GM18951 (cell line): ENCODE data around the gene CERT1.

Experiments
- POLR2A ChIP-seq: IDR thresholded peaks from 4 replicates; pipeline ENCODE4 v1.6.1; 2011; ENCODE audit warnings: mild to moderate bottlenecking; ENCODE audit not compliant: insufficient read length, insufficient read depth; ENCODE audit errors: extremely low read depth
- in situ Hi-C: fragments of 300-500 bp; cut with MboI; formaldehyde crosslinking; loops from one replicate; pipeline ENCODE4 v1.12.0; 2022; ENCODE audit warnings: low sequenced_read_pairs, mixed read lengths, inconsistent platforms; ENCODE audit not compliant: unreplicated experiment

Gene CERT1

DNA sequence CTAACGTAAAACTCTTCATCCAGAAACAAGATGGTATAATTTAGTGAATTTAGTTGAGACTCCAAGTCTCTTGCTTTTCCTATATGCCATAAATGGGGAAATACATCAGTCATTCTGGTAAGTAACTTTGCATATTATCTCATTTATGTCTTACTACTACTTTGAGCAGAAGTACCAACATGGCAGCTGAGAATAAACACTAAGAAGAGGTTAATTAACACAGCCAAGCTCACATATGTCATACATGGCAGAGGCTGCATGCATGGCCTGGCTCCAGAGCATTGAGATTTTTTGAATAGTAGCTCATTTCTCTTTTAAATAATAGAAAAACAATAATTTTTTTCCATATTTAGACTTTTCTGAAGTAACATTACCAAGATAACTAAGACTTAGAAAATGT lies 54.3 kb downstream of the CERT1 start:
- in situ Hi-C loops, result no loop called here
- TF ChIP-seq POLR2A, result no peak

- no peak for TF ChIP-seq POLR2A
- in situ Hi-C loops, result no loop called here
These were observed 61.4 kb downstream of the CERT1 start for GRCh38 chr5:75450069-75450468.

GRCh38 chr5:75446068-75446467 lies 65.4 kb downstream of the CERT1 start:
- no peak for TF ChIP-seq POLR2A
- in situ Hi-C loops, result no loop called here

- TF ChIP-seq POLR2A, result no peak
- in situ Hi-C loops, result no loop called here
These were observed 69.9 kb downstream of the CERT1 start for GRCh38 chr5:75441560-75441959.

- in situ Hi-C loops, result no loop called here
- no peak for TF ChIP-seq POLR2A
These were observed 72.2 kb downstream of the CERT1 start for GRCh38 chr5:75439276-75439675.

- TF ChIP-seq POLR2A, result no peak
- in situ Hi-C loops, result no loop called here
These were observed 72.7 kb downstream of the CERT1 start for GRCh38 chr5:75438722-75439121.

GRCh38 chr5:75435096-75435495 lies 76.3 kb downstream of the CERT1 start:
- no peak for TF ChIP-seq POLR2A
- in situ Hi-C loops, result no loop called here

- in situ Hi-C loops, result no loop called here
- TF ChIP-seq POLR2A, result no peak
These were observed 77.5 kb downstream of the CERT1 start for GRCh38 chr5:75433814-75434506.

GRCh38 chr5:75414241-75414640 lies 97.2 kb downstream of the CERT1 start:
- no peak for TF ChIP-seq POLR2A
- in situ Hi-C loops, result no loop called here

DNA sequence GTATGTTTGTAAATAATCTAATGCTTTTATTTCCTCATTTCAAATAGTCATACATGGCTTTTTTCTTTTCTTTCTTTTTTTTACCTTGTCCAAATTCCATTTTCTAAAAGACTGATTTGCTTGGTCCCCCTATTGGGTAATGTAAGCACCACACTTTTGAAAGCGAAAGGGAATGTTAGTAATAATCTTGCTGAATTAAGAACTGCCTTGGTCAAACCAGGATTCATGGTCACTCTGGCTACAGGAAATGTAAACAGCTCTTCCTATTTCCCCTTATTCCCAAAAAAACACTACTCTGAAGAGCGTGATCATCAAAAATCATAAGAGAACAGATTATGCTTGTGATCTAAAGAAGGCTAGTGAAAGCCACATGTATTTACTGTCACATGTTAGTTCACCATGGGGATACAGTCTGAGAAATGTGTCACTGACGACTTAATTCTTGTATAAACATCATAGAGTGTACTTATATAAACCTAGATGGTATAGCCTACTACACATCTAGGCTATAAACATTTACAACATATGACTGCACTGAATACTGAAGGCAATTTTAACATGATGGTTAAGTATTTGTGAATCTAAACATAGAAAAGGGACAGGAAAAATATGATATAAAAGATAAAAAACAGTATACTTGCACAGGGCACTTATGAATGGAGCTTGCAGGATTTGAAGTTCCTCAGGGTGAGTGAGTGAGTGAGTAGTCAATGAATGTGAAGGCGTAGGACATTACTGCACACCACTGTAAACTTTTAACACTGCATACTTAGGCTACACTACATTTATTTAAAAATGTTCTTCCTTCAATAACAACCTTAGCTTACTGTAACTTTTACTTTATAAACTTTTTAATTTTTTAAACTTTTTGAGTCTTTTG lies 99.1 kb downstream of the CERT1 start:
- no peak for TF ChIP-seq POLR2A
- in situ Hi-C loops, result no loop called here

GRCh38 chr5:75405296-75405695 lies 106.1 kb downstream of the CERT1 start:
- in situ Hi-C loops, result no loop called here
- TF ChIP-seq POLR2A, result no peak

DNA sequence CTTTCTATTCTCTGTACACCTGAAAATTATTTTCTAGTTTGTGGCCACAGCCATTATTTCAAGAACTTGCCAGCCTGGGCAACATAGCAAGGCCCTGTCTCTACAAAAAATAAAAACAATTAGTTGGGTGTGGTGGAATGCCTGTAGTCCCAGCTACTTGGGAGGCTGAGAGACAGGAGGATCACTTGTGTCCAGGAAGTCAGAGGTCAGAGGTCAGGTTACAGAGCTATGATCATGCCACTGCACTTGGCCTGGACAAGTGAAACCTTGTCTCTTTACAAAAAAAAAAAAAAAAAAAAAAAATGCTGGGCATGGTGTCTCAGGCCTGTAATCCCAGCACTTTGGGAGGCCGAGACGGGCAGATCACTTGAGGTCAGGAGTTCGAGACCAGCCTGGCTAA lies 116.2 kb downstream of the CERT1 start:
- in situ Hi-C loops, result no loop called here

GRCh38 chr5:75389430-75389829 lies 122.0 kb downstream of the CERT1 start:
- no peak for TF ChIP-seq POLR2A
- in situ Hi-C loops, result no loop called here

More for the DNA sequence above, 116.2 kb downstream of the CERT1 start:
- no peak for TF ChIP-seq POLR2A

DNA sequence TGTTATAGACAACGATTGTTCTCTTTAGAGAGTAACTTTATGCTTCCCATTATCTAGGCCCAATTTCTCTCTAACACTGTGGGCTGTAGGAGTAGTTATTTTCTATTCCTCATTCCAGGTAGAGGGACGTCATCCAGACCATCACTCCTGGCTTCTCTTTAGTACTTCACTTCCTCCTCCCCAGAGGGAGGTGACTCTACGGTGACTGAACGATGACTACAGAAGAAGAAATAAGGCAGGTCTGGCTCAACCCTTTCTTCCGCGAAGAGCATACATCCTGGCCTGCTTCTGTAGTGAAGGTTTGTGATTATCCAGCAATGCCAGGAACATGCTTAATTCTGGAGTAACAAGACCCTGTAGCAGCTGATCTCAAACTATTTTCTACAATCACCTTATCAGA lies 123.6 kb downstream of the CERT1 start:
- no peak for TF ChIP-seq POLR2A
- in situ Hi-C loops, result no loop called here
